Activated CD4-positive, CD25-positive, alpha-beta regulatory T cell treated with anti-CD3 and anti-CD28 coated beads, Interleukin-2, amount 50 U/mL, for 24 hours (primary cell): ENCODE measurements around the gene DBNDD2.

Experiments
- ATAC-seq, 2 donors: fragments of 150-1000 bp; cut with Tn5 transposase; one replicate each; pipeline ENCODE4 v1.10.0; 2021; ENCODE audit warnings: mild to moderate bottlenecking in 1 of 2, moderate library complexity in 1 of 2

DBNDD2 gene

DNA sequence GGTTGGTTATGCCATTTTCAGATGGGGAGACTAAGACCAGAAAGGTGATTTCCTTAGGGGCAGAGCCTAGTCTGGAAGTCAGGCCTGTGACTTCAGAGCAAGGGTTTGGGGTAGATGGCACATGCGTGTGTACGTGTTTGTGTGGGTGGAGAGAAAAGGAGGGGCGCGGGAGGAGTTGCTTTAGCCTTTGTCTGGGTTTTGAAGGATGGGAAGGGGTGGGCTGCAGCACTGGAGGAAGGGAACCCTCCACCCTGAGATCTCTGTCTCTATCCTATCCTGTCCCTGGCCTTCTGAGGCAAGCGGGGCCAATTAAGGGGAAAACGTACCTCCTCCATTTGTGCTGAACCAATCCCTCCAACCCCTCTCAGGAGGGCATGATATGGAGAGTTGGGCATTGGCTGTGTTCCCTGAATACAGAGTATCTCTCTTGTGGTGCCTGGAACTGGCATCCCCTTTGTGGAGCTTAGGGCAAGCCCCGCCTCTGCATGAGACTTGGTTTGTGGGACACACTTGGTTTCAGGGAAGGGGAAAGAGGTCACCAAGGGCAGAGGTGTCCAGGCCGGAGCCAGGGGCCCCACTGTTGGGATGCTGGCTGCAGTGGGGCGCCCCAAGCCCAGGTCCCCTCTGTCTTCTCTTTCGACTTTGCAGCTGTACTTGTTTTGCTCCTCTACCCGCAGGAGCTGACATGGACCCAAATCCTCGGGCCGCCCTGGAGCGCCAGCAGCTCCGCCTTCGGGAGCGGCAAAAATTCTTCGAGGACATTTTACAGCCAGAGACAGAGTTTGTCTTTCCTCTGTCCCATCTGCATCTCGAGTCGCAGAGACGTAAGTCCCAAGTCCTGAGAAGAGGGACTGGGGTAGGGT is at the start of gene DBNDD2:
Gene DBNDD2 (plus strand): TSS at position 507 of the 863 bp plus-strand sequence. CDS start 179 bp downstream, at position 686.
- ATAC-seq, result no peak

DNA sequence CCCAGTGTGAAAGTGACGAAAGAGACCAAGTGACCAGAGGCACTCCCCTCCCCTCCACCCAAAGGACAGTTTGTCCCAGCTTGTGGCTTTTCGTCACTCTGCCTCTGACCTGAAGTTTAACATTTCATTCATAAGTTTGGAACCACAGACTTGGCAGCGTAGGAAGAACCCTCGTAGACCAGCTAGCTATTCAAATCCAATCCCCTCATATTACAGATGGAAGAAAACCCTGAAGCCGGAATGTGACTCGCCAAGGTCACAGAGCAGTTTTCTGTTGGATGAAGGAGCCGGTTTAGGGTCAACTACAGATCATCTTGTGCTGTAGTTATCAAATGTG is 49.1 kb upstream of the DBNDD2 start:
- ATAC-seq, result no peak

- no peak for ATAC-seq
Measured at GRCh38 chr20:45359406-45360148, 48.5 kb upstream of the DBNDD2 start.

GRCh38 chr20:45361793-45362192 is 46.3 kb upstream of the DBNDD2 start:
- no peak for ATAC-seq

GRCh38 chr20:45362804-45363610 is 45.1 kb upstream of the DBNDD2 start, which contains the start of gene SYS1:
SYS1 (plus strand) TSS chr20:45363156; CDS start chr20:45363532, 376 bp downstream.
- peak; percentile 83 to 85 for ATAC-seq

DNA sequence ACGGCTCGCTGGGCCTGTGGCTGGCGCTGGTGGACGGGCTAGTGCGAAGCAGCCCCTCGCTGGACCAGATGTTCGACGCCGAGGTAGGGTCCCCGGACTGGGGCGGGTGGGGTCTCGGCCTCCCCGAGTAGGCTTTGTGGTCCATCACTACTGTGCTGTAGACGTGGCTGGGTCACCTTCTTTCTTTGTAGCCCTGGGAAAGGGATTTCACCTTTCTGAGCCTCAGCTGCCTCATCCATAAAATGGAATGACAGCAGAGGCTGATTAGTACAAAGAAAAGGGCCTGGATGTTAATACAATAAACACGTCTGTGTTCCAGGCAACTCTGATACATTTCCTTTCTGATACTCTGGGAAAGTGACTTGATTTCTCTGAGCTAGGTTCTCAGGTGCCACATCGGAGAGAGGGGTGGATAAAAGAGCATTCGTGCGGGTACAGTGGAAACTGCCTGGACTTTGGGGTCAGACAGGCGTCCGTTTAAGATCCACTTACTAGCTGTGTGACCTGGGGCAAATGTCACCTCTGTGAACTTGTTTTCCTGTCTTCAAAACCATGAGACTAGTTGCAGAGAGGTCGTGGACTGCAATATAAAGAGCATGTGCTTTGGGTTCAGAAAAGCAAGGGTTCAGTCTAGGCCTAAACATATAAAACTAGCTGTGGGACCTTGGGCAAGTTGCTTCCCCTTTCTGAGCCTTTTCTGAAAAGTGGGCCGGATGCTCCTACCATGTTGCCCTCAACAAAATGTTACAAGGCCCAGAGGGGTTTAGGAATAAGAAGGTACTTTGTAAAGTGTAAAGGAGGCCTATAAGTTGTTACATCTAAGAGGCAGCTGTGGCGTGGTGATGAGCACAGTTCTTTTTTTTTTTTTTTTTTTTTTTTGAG is 44.2 kb upstream of the DBNDD2 start:
- ATAC-seq, result no peak

- ATAC-seq, result no peak
Measured at GRCh38 chr20:45365444-45365970, 42.6 kb upstream of the DBNDD2 start.

DNA sequence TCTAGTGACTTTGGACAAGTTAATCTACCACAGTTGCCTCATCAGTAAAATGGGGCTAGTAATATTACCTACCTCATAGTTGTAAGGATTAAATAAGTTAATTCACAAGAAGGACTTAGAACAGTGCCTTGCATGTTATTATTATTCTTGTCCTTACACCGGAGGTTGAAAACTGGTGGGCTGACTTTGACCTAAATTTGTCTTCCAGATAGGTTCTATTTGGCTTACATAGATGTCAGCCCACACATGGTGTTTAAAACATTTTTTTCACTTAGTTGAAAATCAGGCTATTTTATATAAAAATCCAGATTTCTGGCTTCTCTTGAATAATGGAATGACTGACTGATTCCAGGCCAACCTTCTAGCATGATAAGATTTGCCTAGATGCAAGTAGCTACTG is 41.9 kb upstream of the DBNDD2 start:
- ATAC-seq, result no peak

GRCh38 chr20:45366631-45367030 is 41.5 kb upstream of the DBNDD2 start:
- ATAC-seq, result no peak

DNA sequence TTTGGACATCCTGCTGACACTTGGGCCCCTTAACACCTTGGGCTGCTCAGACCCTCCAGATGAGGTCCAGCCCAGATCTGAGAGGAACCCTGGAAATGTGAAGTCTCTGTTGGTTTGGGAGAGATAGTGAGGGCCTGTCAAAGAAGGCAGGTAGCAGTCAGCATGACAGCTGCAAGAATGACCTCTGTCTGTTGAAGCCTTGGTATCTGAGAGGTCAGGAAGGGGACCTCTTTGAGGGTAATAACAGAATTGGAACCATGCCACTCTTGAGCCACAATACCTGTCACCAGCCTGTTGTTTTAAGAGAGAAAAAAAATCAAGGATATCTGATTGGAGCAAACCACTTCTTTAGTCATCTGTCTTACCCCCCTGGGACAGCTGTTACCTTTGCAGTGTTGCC is 41.0 kb upstream of the DBNDD2 start:
- ATAC-seq, result no peak

DNA sequence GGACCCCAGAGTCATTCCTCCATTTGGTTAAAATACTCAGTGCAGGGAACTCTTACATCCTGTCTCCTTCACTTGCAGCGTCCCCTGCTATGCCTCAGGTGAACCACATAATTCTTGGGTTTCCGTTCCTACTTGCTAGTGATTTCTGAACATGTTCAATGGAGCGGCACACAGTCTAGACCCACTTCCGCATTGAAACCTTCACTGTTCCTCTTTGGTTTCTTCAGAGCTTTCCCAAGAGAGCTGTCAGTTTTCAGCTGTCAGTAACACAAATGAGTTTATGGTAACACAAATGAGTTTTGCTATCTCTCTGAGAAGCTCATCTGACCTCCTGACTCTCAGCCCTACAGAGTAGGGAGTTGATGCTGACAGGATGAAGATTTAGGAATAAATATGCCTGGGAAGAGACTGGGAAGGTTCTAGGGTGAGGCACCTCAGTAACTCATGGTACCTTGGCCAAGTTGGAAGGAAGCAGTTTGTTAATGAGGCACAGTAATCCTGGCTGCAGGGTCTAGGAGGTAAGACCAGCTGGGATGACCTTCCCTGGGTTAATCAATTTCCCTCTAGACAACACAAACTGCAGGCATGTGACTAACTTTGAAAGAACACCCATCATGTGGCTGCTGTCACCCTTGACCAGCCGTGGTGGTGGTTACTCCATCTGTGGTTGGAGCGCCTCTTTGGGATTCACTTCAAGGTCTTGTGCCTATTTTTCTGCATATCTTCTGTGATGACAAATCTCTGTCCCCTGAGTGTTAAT is 39.7 kb upstream of the DBNDD2 start:
- peak; percentile 47 to 51 for ATAC-seq

DNA sequence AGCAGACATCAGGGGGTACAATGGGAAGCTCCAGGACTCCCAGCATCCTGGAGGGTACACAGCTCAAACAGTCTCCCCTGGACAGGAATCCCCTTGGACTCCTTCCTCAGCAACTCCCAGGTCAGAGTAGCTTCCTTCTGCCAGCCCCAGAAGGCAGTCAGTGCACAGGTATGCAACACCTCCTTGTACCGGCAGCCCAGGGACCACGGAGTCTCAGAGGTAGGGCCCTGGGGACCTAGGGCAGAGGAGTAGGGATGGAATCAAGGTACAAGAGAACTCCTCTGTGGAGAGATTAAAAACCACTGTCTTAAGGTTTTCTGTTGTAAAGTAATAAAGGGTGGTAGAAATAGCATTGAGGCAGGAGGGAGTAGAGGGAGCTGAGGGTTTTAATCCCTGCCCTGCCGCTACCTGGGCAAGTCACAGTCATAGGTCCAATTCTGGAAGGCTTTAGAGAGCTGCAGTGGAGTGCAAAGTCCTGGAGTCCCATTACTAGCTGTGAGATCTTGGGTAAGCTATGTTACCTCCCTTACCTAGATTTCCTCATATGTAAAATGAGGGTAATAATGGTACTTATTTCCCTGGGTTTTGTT is 37.4 kb upstream of the DBNDD2 start:
- no peak for ATAC-seq

GRCh38 chr20:45372241-45372640 is 35.8 kb upstream of the DBNDD2 start:
- no peak for ATAC-seq

DNA sequence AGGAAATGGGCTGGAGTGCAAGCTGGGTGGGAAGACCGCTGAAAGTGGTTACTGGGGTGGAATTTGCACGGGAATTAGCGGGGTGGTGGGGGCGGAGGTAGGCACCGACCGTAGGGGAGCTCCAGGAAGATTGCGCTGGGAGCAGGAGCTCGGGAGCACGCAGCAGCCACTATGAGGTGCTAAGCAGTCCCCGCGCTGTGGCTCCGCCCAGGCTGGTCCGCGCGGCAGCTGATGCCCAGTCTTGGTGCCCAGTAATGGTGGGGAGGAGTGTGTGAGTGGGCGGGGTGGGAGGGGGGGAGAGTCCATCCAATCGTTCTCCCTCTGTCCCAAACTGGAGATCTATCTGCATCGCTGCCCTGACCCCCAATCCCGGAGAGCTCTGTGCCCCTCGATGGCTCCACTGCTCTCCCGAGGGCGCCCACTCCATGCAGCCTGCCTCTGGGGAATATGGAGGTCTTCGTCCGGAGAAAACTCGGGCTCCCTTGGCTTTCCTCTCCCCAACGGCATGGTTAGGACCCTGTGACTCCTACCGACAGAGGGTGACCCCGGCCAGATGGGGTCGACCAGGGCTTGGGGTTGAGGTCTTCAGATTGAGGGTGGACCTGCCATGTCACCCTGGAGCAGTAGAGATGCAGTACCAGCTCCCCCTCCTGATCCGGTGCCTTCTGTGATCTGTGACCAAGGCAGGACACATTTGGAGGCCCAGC is 35.3 kb upstream of the DBNDD2 start:
- ATAC-seq, result no peak

GRCh38 chr20:45373353-45374100 is 34.6 kb upstream of the DBNDD2 start:
- ATAC-seq, result peak; percentile 92 to 96

GRCh38 chr20:45374101-45374467 is 34.0 kb upstream of the DBNDD2 start:
- ATAC-seq, result no peak

- ATAC-seq, result no peak
Measured at GRCh38 chr20:45374966-45375365, 33.1 kb upstream of the DBNDD2 start.

GRCh38 chr20:45377269-45377668 is 30.8 kb upstream of the DBNDD2 start:
- no peak for ATAC-seq

- ATAC-seq, result no peak
Measured at GRCh38 chr20:45378191-45378590, 29.9 kb upstream of the DBNDD2 start, which contains the start of gene TP53TG5. TP53TG5 (minus strand) TSS chr20:45378325; CDS start chr20:45378236, 89 bp downstream.
